Measurements from ENCODE around the gene ACTN4. TPM values are rescaled to one million over a fixed set of nuclear protein-coding genes. Genes with fewer than 3 reads are reported as not detected.
A peak's percentile ranks its signal among the peaks of the same experiment; 100 is the strongest.

The ACTN4 gene
- total and polyA plus RNA-seq, 2 donors (not counting 1 experiment from before 2014, with no cell fraction given): 127 to 683 TPM

GRCh38 chr19:38658462-38659306 lies 11.2 kb downstream of the ACTN4 start:
- Histone ChIP-seq H3K79me2 (ENCODE audit: control insufficient read depth, insufficient read depth, low read length) (peaks cover 81% of the 10 kb centered on the region), H3K36me3 (ENCODE audit: control insufficient read depth, insufficient read depth, low read length) (peaks cover 3% of the 10 kb centered on the region), H3K4me1 (ENCODE audit: control insufficient read depth, extremely low read depth, insufficient read depth, low read length) (peaks cover 53% of the 10 kb centered on the region)

DNA sequence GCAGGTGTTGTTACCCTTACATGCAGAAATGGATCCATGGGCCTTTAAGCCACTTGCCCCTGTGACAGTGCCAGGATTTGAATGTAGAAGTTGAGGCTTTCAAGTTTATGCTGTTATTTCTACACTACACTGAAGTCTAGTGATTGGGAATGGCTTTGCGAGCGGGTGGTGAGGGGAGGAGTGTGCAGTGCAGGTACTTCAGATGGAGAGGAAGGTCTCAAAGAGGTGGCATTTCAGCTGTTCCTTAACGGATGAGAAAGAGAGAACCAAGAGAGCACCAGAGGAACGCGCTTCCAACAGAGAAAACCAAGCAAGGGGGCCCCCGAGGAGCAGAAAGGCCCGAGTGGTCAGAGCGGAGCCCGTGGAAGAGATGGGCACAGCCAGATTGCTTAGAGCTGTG lies 13.3 kb downstream of the ACTN4 start:
- Histone ChIP-seq H3K27ac (ENCODE audit: insufficient read depth, low read length) (peak overlapping the region; percentile 23), H3K9ac (ENCODE audit: insufficient read depth, low read length) (no peak overlapping the region), H3K4me1 (ENCODE audit: control insufficient read depth, extremely low read depth, insufficient read depth, low read length) (peaks cover 56% of the 10 kb centered on the region)

More at GRCh38 chr19:38658462-38659306, 11.2 kb downstream of the ACTN4 start:
- peak overlapping the region; percentile 55 for H3K9ac ChIP-seq (ENCODE audit: insufficient read depth, low read length)
- H3K27ac ChIP-seq (ENCODE audit: insufficient read depth, low read length): peak overlapping the region; percentile 88
- no peaks in the 10 kb centered on the region for H4K20me1 ChIP-seq (ENCODE audit: control insufficient read depth, extremely low read depth, insufficient read depth, low read length)
- DNase-seq (ENCODE audit: low read depth in 2 of 2): peak; percentile 100
- H3K4me2 ChIP-seq (ENCODE audit: extremely low read depth, insufficient read depth, low read length): peak overlapping the region; percentile 87
- no peak overlapping the region for H2AFZ ChIP-seq (ENCODE audit: low read length)
- TF ChIP-seq, protein P1, sequence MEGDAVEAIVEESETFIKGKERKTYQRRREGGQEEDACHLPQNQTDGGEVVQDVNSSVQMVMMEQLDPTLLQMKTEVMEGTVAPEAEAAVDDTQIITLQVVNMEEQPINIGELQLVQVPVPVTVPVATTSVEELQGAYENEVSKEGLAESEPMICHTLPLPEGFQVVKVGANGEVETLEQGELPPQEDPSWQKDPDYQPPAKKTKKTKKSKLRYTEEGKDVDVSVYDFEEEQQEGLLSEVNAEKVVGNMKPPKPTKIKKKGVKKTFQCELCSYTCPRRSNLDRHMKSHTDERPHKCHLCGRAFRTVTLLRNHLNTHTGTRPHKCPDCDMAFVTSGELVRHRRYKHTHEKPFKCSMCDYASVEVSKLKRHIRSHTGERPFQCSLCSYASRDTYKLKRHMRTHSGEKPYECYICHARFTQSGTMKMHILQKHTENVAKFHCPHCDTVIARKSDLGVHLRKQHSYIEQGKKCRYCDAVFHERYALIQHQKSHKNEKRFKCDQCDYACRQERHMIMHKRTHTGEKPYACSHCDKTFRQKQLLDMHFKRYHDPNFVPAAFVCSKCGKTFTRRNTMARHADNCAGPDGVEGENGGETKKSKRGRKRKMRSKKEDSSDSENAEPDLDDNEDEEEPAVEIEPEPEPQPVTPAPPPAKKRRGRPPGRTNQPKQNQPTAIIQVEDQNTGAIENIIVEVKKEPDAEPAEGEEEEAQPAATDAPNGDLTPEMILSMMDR (conservative IDR thresholded peaks at IDR 0.05 in 1 of 2, IDR thresholded peaks at IDR 0.05 in 1 of 2; ENCODE audit: low read depth in 1 of 2, low read length in 2 of 2): no peak
- TF ChIP-seq EZH2 (IDR thresholded peaks at IDR 0.05; ENCODE audit: low read length, missing control alignments): no peak
- no peaks in the 10 kb centered on the region for H3K9me3 ChIP-seq (ENCODE audit: control insufficient read depth, insufficient read depth, low read depth, low read length)
- H3K4me3 ChIP-seq (replicated peaks in 1 of 4; ENCODE audit: control extremely low read depth in 1 of 4, insufficient read depth in 1 of 4, low read depth in 3 of 4, low read length in 4 of 4): peak overlapping the region in 2 of 4 experiments; percentile 13 to 37
- no peaks in the 10 kb centered on the region for H3K27me3 ChIP-seq (ENCODE audit: control insufficient read depth, insufficient read depth, low read length)

DNA sequence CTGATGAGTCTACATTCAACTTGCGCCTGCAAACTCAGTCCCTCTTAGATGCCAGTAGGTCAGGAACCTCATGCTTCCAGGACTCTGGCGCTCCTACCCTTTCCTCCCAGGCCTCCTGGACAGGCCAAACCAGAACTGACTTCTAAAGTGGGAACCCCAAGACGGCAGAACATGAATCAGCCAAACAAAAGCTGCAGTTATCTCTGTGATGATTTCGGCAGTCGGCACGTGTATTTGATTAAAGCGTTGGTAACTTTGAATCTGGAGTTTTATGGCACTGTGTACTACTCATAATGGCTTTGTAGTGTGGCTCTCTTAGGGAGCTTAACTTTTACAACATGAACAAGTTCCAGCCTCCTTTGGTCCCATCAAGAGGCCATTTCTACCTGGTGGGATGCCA lies 13.7 kb downstream of the ACTN4 start:
- H3K4me1 ChIP-seq (ENCODE audit: control insufficient read depth, extremely low read depth, insufficient read depth, low read length): peaks cover 54% of the 10 kb centered on the region
- no peak overlapping the region for H3K4me2 ChIP-seq (ENCODE audit: extremely low read depth, insufficient read depth, low read length)
- no peak overlapping the region for H3K27ac ChIP-seq (ENCODE audit: insufficient read depth, low read length)
- H2AFZ ChIP-seq (ENCODE audit: low read length): no peak overlapping the region
- H3K9me3 ChIP-seq (ENCODE audit: control insufficient read depth, insufficient read depth, low read depth, low read length): no peaks in the 10 kb centered on the region
- no peaks in the 10 kb centered on the region for H4K20me1 ChIP-seq (ENCODE audit: control insufficient read depth, extremely low read depth, insufficient read depth, low read length)
- peaks cover 5% of the 10 kb centered on the region for H3K36me3 ChIP-seq (ENCODE audit: control insufficient read depth, insufficient read depth, low read length)
- DNase-seq (ENCODE audit: low read depth in 2 of 2): no peak
- TF ChIP-seq, protein P1 (conservative IDR thresholded peaks at IDR 0.05 in 1 of 2, IDR thresholded peaks at IDR 0.05 in 1 of 2; ENCODE audit: low read depth in 1 of 2, low read length in 2 of 2): no peak
- TF ChIP-seq EZH2 (IDR thresholded peaks at IDR 0.05; ENCODE audit: low read length, missing control alignments): no peak
- no peak overlapping the region for H3K9ac ChIP-seq (ENCODE audit: insufficient read depth, low read length)
- H3K27me3 ChIP-seq (ENCODE audit: control insufficient read depth, insufficient read depth, low read length): no peaks in the 10 kb centered on the region
- peaks cover 81% of the 10 kb centered on the region for H3K79me2 ChIP-seq (ENCODE audit: control insufficient read depth, insufficient read depth, low read length)
- H3K4me3 ChIP-seq (replicated peaks in 1 of 4; ENCODE audit: control extremely low read depth in 1 of 4, insufficient read depth in 1 of 4, low read depth in 3 of 4, low read length in 4 of 4): no peak overlapping the region

More for the DNA sequence above, 13.3 kb downstream of the ACTN4 start:
- TF ChIP-seq EZH2 (IDR thresholded peaks at IDR 0.05; ENCODE audit: low read length, missing control alignments): no peak
- TF ChIP-seq, protein P1 (conservative IDR thresholded peaks at IDR 0.05 in 1 of 2, IDR thresholded peaks at IDR 0.05 in 1 of 2; ENCODE audit: low read depth in 1 of 2, low read length in 2 of 2): no peak
- Histone ChIP-seq H2AFZ (ENCODE audit: low read length) (no peak overlapping the region), H3K9me3 (ENCODE audit: control insufficient read depth, insufficient read depth, low read depth, low read length) (no peaks in the 10 kb centered on the region), H3K27me3 (ENCODE audit: control insufficient read depth, insufficient read depth, low read length) (no peaks in the 10 kb centered on the region), H3K79me2 (ENCODE audit: control insufficient read depth, insufficient read depth, low read length) (peaks cover 81% of the 10 kb centered on the region), H3K36me3 (ENCODE audit: control insufficient read depth, insufficient read depth, low read length) (peaks cover 5% of the 10 kb centered on the region), H3K4me3 (replicated peaks in 1 of 4; ENCODE audit: control extremely low read depth in 1 of 4, insufficient read depth in 1 of 4, low read depth in 3 of 4, low read length in 4 of 4) (no peak overlapping the region), H4K20me1 (ENCODE audit: control insufficient read depth, extremely low read depth, insufficient read depth, low read length) (no peaks in the 10 kb centered on the region), H3K4me2 (ENCODE audit: extremely low read depth, insufficient read depth, low read length) (no peak overlapping the region)
- no peak for DNase-seq (ENCODE audit: low read depth in 2 of 2)

All from fibroblast of lung (primary cell).